SK-N-SH (cell line): Measurements from ENCODE around the gene XAGE5. TPM values are rescaled to one million over a fixed set of nuclear protein-coding genes. Genes with fewer than 3 reads are reported as not detected.
"Not testable (repeated sequence)": the region's sequence is repeated elsewhere in the genome, so short reads cannot be mapped to it uniquely, and the experiment has no call there.

Experiments
- CTCF ChIA-PET: fragments of 300-600, 350-600 bp; formaldehyde crosslinking; extraction: SDS; loops from one replicate; lab custom pipeline; 2021; lab: Yijun Ruan, JAX
- POLR2A ChIA-PET: fragments of 350-600 bp; sonication (Branson Sonifier 250); formaldehyde crosslinking; extraction: SDS; loops from one replicate; lab custom pipeline; 2020; ENCODE audit warnings: antibody characterized with exemption, inconsistent platforms; lab: Yijun Ruan, JAX
- DNase-seq: peaks from one replicate; pipeline ENCODE4 v3.0.0; 2012
- H2AFZ ChIP-seq: fragments of 200-600 bp; sonication (generic); 2 replicates; pipeline ENCODE4 v1.8.1; 2016; ENCODE audit warnings: antibody characterized with exemption, mild to moderate bottlenecking, low read depth
- H3F3A ChIP-seq: fragments of 200-600 bp; sonication (generic); replicated peaks from 2 replicates; pipeline ENCODE3; 2016; ENCODE audit warnings: antibody characterized with exemption, mild to moderate bottlenecking; ENCODE audit not compliant: insufficient read depth
- H3K27ac ChIP-seq, 2 experiments: fragments of 200-500 bp in 1 of 2; fragments of 200-600 bp in 1 of 2; sonication (Bioruptor generic) in 1 of 2; sonication (generic), shearing (Covaris generic) in 1 of 2; 2 replicates each; pipeline versions ENCODE4 v1.5.1 to v1.6.1; 2014 to 2016; ENCODE audit warnings: low read depth in 2 of 2, inconsistent platforms in 1 of 2, low read length in 1 of 2, mild to moderate bottlenecking in 1 of 2, mixed read lengths in 1 of 2
- H3K27me3 ChIP-seq: fragments of 200-600 bp; sonication (generic), shearing (Covaris generic); 2 replicates; pipeline ENCODE4 v1.6.1; 2016; ENCODE audit warnings: mixed run types; ENCODE audit not compliant: insufficient read depth
- H3K36me3 ChIP-seq, 2 experiments: fragments of 200-500 bp in 1 of 2; fragments of 200-600 bp in 1 of 2; sonication (Bioruptor generic) in 1 of 2; sonication (generic) in 1 of 2; replicated peaks in 1 of 2; 2 replicates each; pipeline versions ENCODE3 to v1.5.1; 2014 to 2016; ENCODE audit warnings: low read length in 1 of 2, mild to moderate bottlenecking in 1 of 2; ENCODE audit not compliant: insufficient read depth in 2 of 2, control insufficient read depth in 1 of 2
- H3K4me1 ChIP-seq, 2 experiments: fragments of 200-500 bp in 1 of 2; fragments of 200-600 bp in 1 of 2; sonication (Bioruptor generic) in 1 of 2; sonication (generic), shearing (Covaris generic) in 1 of 2; 2 replicates each; pipeline versions ENCODE4 v1.5.1 to v1.6.1; 2014 to 2016; ENCODE audit warnings: low read depth in 1 of 2, low read length in 1 of 2, mixed run types in 1 of 2; ENCODE audit not compliant: insufficient read depth in 2 of 2, control insufficient read depth in 1 of 2
- H3K4me2 ChIP-seq: fragments of 200-600 bp; sonication (generic), shearing (Covaris generic); 2 replicates; pipeline ENCODE4 v1.6.1; 2017; ENCODE audit warnings: mixed run types
- H3K4me3 ChIP-seq, 2 experiments: fragments of 200-500 bp in 1 of 2; fragments of 200-600 bp in 1 of 2; sonication (Bioruptor generic) in 1 of 2; sonication (generic), shearing (Covaris generic) in 1 of 2; 2 replicates each; pipeline versions ENCODE4 v1.5.1 to v1.8.1; 2014 to 2016; ENCODE audit warnings: low read depth in 2 of 2, inconsistent platforms in 1 of 2, low read length in 1 of 2, mild to moderate bottlenecking in 1 of 2, mixed read lengths in 1 of 2, moderate library complexity in 1 of 2
- H3K79me2 ChIP-seq: fragments of 200-600 bp; sonication (generic); 2 replicates; pipeline ENCODE4 v1.8.1; 2017; ENCODE audit warnings: mild to moderate bottlenecking; ENCODE audit not compliant: insufficient read depth
- H3K9ac ChIP-seq: fragments of 200-600 bp; sonication (generic); 2 replicates; pipeline ENCODE4 v1.6.1; 2017; ENCODE audit warnings: mixed run types
- H3K9me2 ChIP-seq: fragments of 200-600 bp; sonication (generic); 2 replicates; pipeline ENCODE4 v1.6.1; 2017; ENCODE audit warnings: mixed run types
- H3K9me3 ChIP-seq: fragments of 200-600 bp; sonication (generic); 2 replicates; pipeline ENCODE4 v1.6.1; 2017; ENCODE audit warnings: mixed run types, mild to moderate bottlenecking, moderate library complexity
- H4K20me1 ChIP-seq: fragments of 200-600 bp; sonication (generic); 2 replicates; pipeline ENCODE4 v1.6.1; 2017; ENCODE audit warnings: mild to moderate bottlenecking, mixed run types; ENCODE audit not compliant: insufficient read depth
- ELF1 ChIP-seq: IDR thresholded peaks from 2 replicates; pipeline ENCODE4 v1.4.0; 2012
- GATA2 ChIP-seq: sonication (generic); formaldehyde crosslinking; IDR thresholded peaks from 2 replicates; pipeline ENCODE4 v1.5.0; 2020; ENCODE audit warnings: mild to moderate bottlenecking, missing genetic modification reagents
- ZBTB33 ChIP-seq: IDR thresholded peaks from 2 replicates; pipeline ENCODE4 v1.4.0; 2012; ENCODE audit warnings: low read depth, borderline replicate concordance
- WGBS: methylation state at CpG from one replicate; pipeline ENCODE4 v1.1.6; 2017; ENCODE audit warnings: low lambda C conversion rate; 5-methylcytosine and 5-hydroxymethylcytosine counted together
- polyA plus RNA-seq, 3 experiments: library from polyadenylated mRNA; depleted of rRNA; stranded (reverse); fragments of >200 nt; gene quantifications; 2 replicates each; pipeline ENCODE4 v1.2.3, GENCODE V29; 2012

The XAGE5 gene
- polyA plus RNA-seq (2012; rRNA removed), result not detected in 2 replicates
- polyA plus RNA-seq (2012; cell fraction: cytosol; rRNA removed), result not detected in 2 replicates
- polyA plus RNA-seq (2012; cell fraction: nucleus; rRNA removed), result not detected in 2 replicates

- CTCF ChIA-PET, result no interaction called here
Measured at GRCh38 chrX:52811065-52811625, at the start of gene XAGE5. XAGE5 (plus strand) TSS chrX:52811287; CDS start chrX:52812567, 1,280 bp downstream.

GRCh38 chrX:52765983-52766382 lies 45.1 kb upstream of the XAGE5 start:
- WGBS, result 18% methylated on average over 5 of the region's 5 CpGs
- H3K27me3 ChIP-seq, H3K36me3 ChIP-seq, H2AFZ ChIP-seq, H3K9me2 ChIP-seq, H3K27ac ChIP-seq, H3K79me2 ChIP-seq, H4K20me1 ChIP-seq, H3K9ac ChIP-seq, H3K4me3 ChIP-seq, H3K4me2 ChIP-seq, H3K9me3 ChIP-seq, H3K4me1 ChIP-seq, POLR2A ChIA-PET, DNase-seq, H3F3A ChIP-seq, CTCF ChIA-PET: not testable (repeated sequence)

More at GRCh38 chrX:52811065-52811625, at the start of gene XAGE5:
- H3K27me3 ChIP-seq, result peaks cover 47% of the 10 kb centered on the region; the same call in 1 of the 2 replicates
- H3K4me2 ChIP-seq, result no peak within 1 kb of the TSS
- H3K36me3 ChIP-seq, result no peaks in the 10 kb centered on the region
- H3K9me2 ChIP-seq, result no peaks in the 10 kb centered on the region
- no peaks in the 10 kb centered on the region for H3K4me1 ChIP-seq
- no peak within 1 kb of the TSS for H3K9ac ChIP-seq
- WGBS, result 38% methylated on average over 20 of the region's 25 CpGs
- no peak for DNase-seq
- H3F3A ChIP-seq, result no peaks in the 10 kb centered on the region
- TF ChIP-seq ELF1, result no peak
- no peak for TF ChIP-seq GATA2
- no peak for TF ChIP-seq ZBTB33
- H3K4me3 ChIP-seq, result no peak within 1 kb of the TSS
- POLR2A ChIA-PET, result no interaction called here
- H3K27ac ChIP-seq, result no peak within 1 kb of the TSS
- H3K79me2 ChIP-seq, result no peaks in the 10 kb centered on the region
- no peak within 1 kb of the TSS for H2AFZ ChIP-seq
- H3K9me3 ChIP-seq, result no peaks in the 10 kb centered on the region
- H4K20me1 ChIP-seq, result no peaks in the 10 kb centered on the region

- H3K9ac ChIP-seq, H4K20me1 ChIP-seq, H3K36me3 ChIP-seq, DNase-seq, CTCF ChIA-PET, H3K9me2 ChIP-seq, H3K79me2 ChIP-seq, H3K4me1 ChIP-seq, POLR2A ChIA-PET, H2AFZ ChIP-seq, H3K4me3 ChIP-seq, H3K27me3 ChIP-seq, H3K9me3 ChIP-seq, H3F3A ChIP-seq, H3K4me2 ChIP-seq, H3K27ac ChIP-seq: not testable (repeated sequence)
- WGBS, result 8% methylated on average over 10 of the region's 11 CpGs
Measured at GRCh38 chrX:52773504-52773903, 37.6 kb upstream of the XAGE5 start.

GRCh38 chrX:52797327-52797726 lies 13.8 kb upstream of the XAGE5 start, which contains the start of gene SPANXN5:
SPANXN5 (minus strand) TSS chrX:52797427; CDS start chrX:52797348, 79 bp downstream.
- H4K20me1 ChIP-seq, H3K36me3 ChIP-seq, H3K4me2 ChIP-seq, H3K4me1 ChIP-seq, POLR2A ChIA-PET, H3K79me2 ChIP-seq, H3F3A ChIP-seq, DNase-seq, H3K27ac ChIP-seq, H3K9ac ChIP-seq, CTCF ChIA-PET, H3K9me2 ChIP-seq, H3K4me3 ChIP-seq, H2AFZ ChIP-seq, H3K9me3 ChIP-seq: not testable (repeated sequence)
- WGBS, result 19% methylated on average over 2 of the region's 2 CpGs
- peaks cover 11% of the 10 kb centered on the region; the same call in 1 of the 2 replicates for H3K27me3 ChIP-seq

GRCh38 chrX:52804876-52805275 lies 6.2 kb upstream of the XAGE5 start:
- H3K9ac ChIP-seq, DNase-seq, H3K36me3 ChIP-seq, H2AFZ ChIP-seq, H3K4me1 ChIP-seq, H3K9me3 ChIP-seq, H3F3A ChIP-seq, H3K4me3 ChIP-seq, H3K27ac ChIP-seq, H4K20me1 ChIP-seq, CTCF ChIA-PET, H3K4me2 ChIP-seq, H3K9me2 ChIP-seq, H3K79me2 ChIP-seq, POLR2A ChIA-PET: not testable (repeated sequence)
- H3K27me3 ChIP-seq, result peaks cover 13% of the 10 kb centered on the region; the same call in 1 of the 2 replicates
- 0% methylated on average over 2 of the region's 2 CpGs for WGBS
